Endothelial cell of umbilical vein (primary cell): Measurements from ENCODE around the gene PSMD13. TPM values are rescaled to one million over a fixed set of nuclear protein-coding genes. Genes with fewer than 3 reads are reported as not detected.

Experiments used
- BruUV-seq: library from RNA; stranded (reverse); fragments of 400-500 nt; replicated peaks from 2 replicates; lab custom pipeline; 2021; lab: Mats Ljungman, UMichigan
- CTCF ChIA-PET: fragments of 300-600, 350-600 bp; sonication (Branson Sonifier 250); formaldehyde crosslinking; loops from one replicate; lab custom pipeline; 2021; ENCODE audit warnings: antibody characterized with exemption, inconsistent platforms; lab: Charles Lee
- POLR2A ChIA-PET: fragments of 300-600, 350-600 bp; sonication (Branson Sonifier 250); formaldehyde crosslinking; loops from one replicate; lab custom pipeline; 2021; ENCODE audit warnings: antibody characterized with exemption, inconsistent platforms; lab: Charles Lee
- DNase-seq: peaks from one replicate; pipeline ENCODE4 v3.0.0-alpha.2; 2011; ENCODE audit warnings: low read depth, low spot score
- FAIRE-seq: peaks from 2 replicates; lab custom pipeline; 2011; peaks lifted over from hg19 to GRCh38; lab: Jason Lieb, UNC
- H2AFZ ChIP-seq: 2 replicates; pipeline ENCODE4 v1.6.0; 2012; ENCODE audit warnings: low read depth, low read length, control low read depth, inconsistent platforms
- H3K27ac ChIP-seq: 2 replicates; pipeline ENCODE4 v1.5.1; 2011; ENCODE audit warnings: low read depth, mild to moderate bottlenecking, control low read depth, low read length, moderate library complexity; ENCODE audit not compliant: insufficient read depth
- H3K27me3 ChIP-seq, 2 experiments: 2 replicates each; pipeline versions ENCODE4 v1.6.0 to v1.6.1; 2011; ENCODE audit warnings: low read length in 2 of 2, mixed read lengths in 1 of 2; ENCODE audit not compliant: control insufficient read depth in 2 of 2, insufficient read depth in 2 of 2
- H3K36me3 ChIP-seq, 2 experiments: 2 replicates in 1 of 2; 3 replicates in 1 of 2; pipeline ENCODE4 v1.5.1; 2011; ENCODE audit warnings: low read length in 2 of 2, mild to moderate bottlenecking in 1 of 2, moderate library complexity in 1 of 2; ENCODE audit not compliant: control insufficient read depth in 2 of 2, insufficient read depth in 2 of 2; ENCODE audit errors: extremely low read depth in 1 of 2
- H3K4me1 ChIP-seq: 3 replicates; pipeline ENCODE4 v1.5.1; 2011; ENCODE audit warnings: mild to moderate bottlenecking, low read length; ENCODE audit not compliant: control insufficient read depth, insufficient read depth; ENCODE audit errors: extremely low read depth
- H3K4me2 ChIP-seq: 2 replicates; pipeline ENCODE4 v1.6.1; 2011; ENCODE audit warnings: low read length, control low read depth, mixed read lengths; ENCODE audit not compliant: insufficient read depth
- H3K4me3 ChIP-seq, 3 experiments: fragments of 200-600 bp in 1 of 3; sonication (generic), shearing (Covaris generic) in 1 of 3; replicated peaks in 1 of 3; 2 replicates each; pipeline ENCODE4 v1.5.1; 2011 to 2016; ENCODE audit warnings: control low read depth in 3 of 3, low read length in 3 of 3, mild to moderate bottlenecking in 2 of 3, inconsistent platforms in 1 of 3, low read depth in 1 of 3, moderate library complexity in 1 of 3; ENCODE audit not compliant: insufficient read depth in 1 of 3
- H3K79me2 ChIP-seq: 2 replicates; pipeline ENCODE4 v1.6.0; 2012; ENCODE audit warnings: low read length, inconsistent platforms; ENCODE audit not compliant: control insufficient read depth, insufficient read depth
- H3K9ac ChIP-seq: replicated peaks from 2 replicates; pipeline ENCODE3; 2011; ENCODE audit warnings: low read length, control low read depth; ENCODE audit not compliant: insufficient read depth; ENCODE audit errors: extremely low read depth
- H3K9me1 ChIP-seq: replicated peaks from 3 replicates; pipeline ENCODE4 v1.6.0; 2011; ENCODE audit warnings: mild to moderate bottlenecking, low read length; ENCODE audit not compliant: control insufficient read depth, insufficient read depth; ENCODE audit errors: extremely low read depth
- H3K9me3 ChIP-seq: replicated peaks from 2 replicates; pipeline ENCODE4 v1.5.1; 2012; ENCODE audit warnings: low read length, inconsistent platforms; ENCODE audit not compliant: control insufficient read depth, insufficient read depth
- H4K20me1 ChIP-seq: replicated peaks from 2 replicates; pipeline ENCODE3; 2011; ENCODE audit warnings: mild to moderate bottlenecking, low read length; ENCODE audit not compliant: control insufficient read depth, insufficient read depth; ENCODE audit errors: extremely low read depth
- CTCF ChIP-seq, 2 donors: IDR thresholded peaks; 1 replicate in 1 of 2; 2 replicates in 1 of 2; pipeline ENCODE4 v1.5.1; 2011; ENCODE audit warnings: low read length in 2 of 2, mild to moderate bottlenecking in 2 of 2, moderate library complexity in 2 of 2, control low read depth in 1 of 2, inconsistent platforms in 1 of 2, low read depth in 1 of 2; ENCODE audit not compliant: insufficient read depth in 1 of 2; ENCODE audit errors: extremely low read depth in 1 of 2
- EZH2 ChIP-seq: IDR thresholded peaks from 2 replicates; pipeline ENCODE4 v1.6.1; 2012; ENCODE audit warnings: borderline replicate concordance, low read depth, mild to moderate bottlenecking, moderate library complexity, low read length, inconsistent platforms; ENCODE audit not compliant: severe bottlenecking
- FOS ChIP-seq: IDR thresholded peaks from 2 replicates; pipeline ENCODE4 v1.6.1; 2011; ENCODE audit warnings: mild to moderate bottlenecking, low read length, moderate library complexity, borderline replicate concordance; ENCODE audit not compliant: insufficient read depth
- GATA2 ChIP-seq: IDR thresholded peaks from 2 replicates; pipeline ENCODE4 v1.7.0; 2011; ENCODE audit warnings: low read depth, mild to moderate bottlenecking, moderate library complexity, mixed read lengths, low read length; ENCODE audit not compliant: insufficient read length, insufficient read depth
- JUN ChIP-seq: IDR thresholded peaks from 2 replicates; pipeline ENCODE4 v1.6.1; 2011; ENCODE audit warnings: borderline replicate concordance, low read depth; ENCODE audit not compliant: insufficient read length, insufficient read depth
- MAX ChIP-seq: IDR thresholded peaks from 2 replicates; pipeline ENCODE4 v1.6.1; 2011; ENCODE audit not compliant: insufficient read depth, insufficient read length
- MYC ChIP-seq: IDR thresholded peaks from one replicate; pipeline ENCODE4 v1.6.1; 2011; ENCODE audit warnings: mild to moderate bottlenecking, low read depth, low read length
- POLR2A ChIP-seq: IDR thresholded peaks from 2 replicates; pipeline ENCODE4 v1.6.1; 2012; ENCODE audit warnings: low read depth, mild to moderate bottlenecking, control low read depth, low read length
- POLR2AphosphoS5 ChIP-seq: IDR thresholded peaks from 2 replicates; pipeline ENCODE4 v1.6.1; 2012; ENCODE audit warnings: low read depth, mild to moderate bottlenecking, control low read depth, low read length, moderate library complexity; ENCODE audit not compliant: insufficient read depth
- dilution Hi-C: fragments of 300-500 bp; cut with MboI; formaldehyde crosslinking; loops from one replicate; pipeline ENCODE4 v1.15.0; 2019; ENCODE audit warnings: low sequenced_read_pairs; ENCODE audit not compliant: extremely low pct_ligation_motif_present
- intact Hi-C: fragments of 100-400 bp; cut with micrococcal nuclease; formaldehyde crosslinking; loops from one replicate; pipeline ENCODE4 v1.10.0; 2022
- polyA plus RNA-seq, 4 experiments: library from polyadenylated mRNA; depleted of rRNA in 3 of 4; stranded (reverse) in 3 of 4; unstranded in 1 of 4; fragments of >200 nt; gene quantifications; 2 replicates each; pipeline versions ENCODE4 v1.2.1 to v1.2.3, GENCODE V29; 2011 to 2012; ENCODE audit warnings: missing spikeins in 1 of 4
- total RNA-seq: library from RNA; stranded (reverse); gene quantifications from 2 replicates; pipeline ENCODE4 v1.2.3, GENCODE V29; 2021

The PSMD13 gene
- total and polyA plus RNA-seq, 2 donors (not counting 3 experiments of a cell fraction or from before 2014, with no cell fraction given) = 168 to 214 TPM

- Histone ChIP-seq H3K27me3 (no peaks in the 10 kb centered on the region), H3K36me3 (no peaks in the 10 kb centered on the region), H3K4me3 (no peak overlapping the region), H3K9me3 (no peaks in the 10 kb centered on the region), H4K20me1 (no peaks in the 10 kb centered on the region), H3K9ac (no peak overlapping the region), H3K27ac (no peak overlapping the region), H2AFZ (no peak overlapping the region), H3K4me1 (no peaks in the 10 kb centered on the region), H3K9me1 (no peaks in the 10 kb centered on the region), H3K79me2 (no peaks in the 10 kb centered on the region), H3K4me2 (no peak overlapping the region)
- no TSS peak for BruUV-seq
- CTCF ChIA-PET = no interaction called here
- intact Hi-C loops = no loop called here
- DNase-seq = no peak
- FAIRE-seq = no peak
- POLR2A ChIA-PET = no interaction called here
- dilution Hi-C loops = no loop called here
- TF ChIP-seq POLR2AphosphoS5 = no peak
- no peak for TF ChIP-seq FOS
- TF ChIP-seq MYC = no peak
- no peak for TF ChIP-seq MAX
- no peak for TF ChIP-seq POLR2A
- no peak for TF ChIP-seq EZH2
- no peak for TF ChIP-seq GATA2
- TF ChIP-seq CTCF (IDR thresholded peaks at IDR 0.05; ENCODE audit: extremely low read depth in 1 of 2, insufficient read depth in 1 of 2, low read depth in 1 of 2, low read length in 2 of 2) = no peak
- no peak for TF ChIP-seq JUN
Measured at GRCh38 chr11:259413-259812, 22.6 kb downstream of the PSMD13 start.
